Measurements from ENCODE around the gene IRX2.

IRX2 gene

GRCh38 chr5:2704806-2705645 lies 46.5 kb downstream of the IRX2 start:
- Histone ChIP-seq H3K9ac (ENCODE audit: insufficient read length, low read depth) (no peak overlapping the region), H3K27me3 (ENCODE audit: insufficient read depth, insufficient read length) (no peaks in the 10 kb centered on the region), H3K4me1 (ENCODE audit: insufficient read depth, insufficient read length) (peaks cover under 1% of the 10 kb centered on the region), H3K36me3 (ENCODE audit: insufficient read depth, insufficient read length, low read length) (no peaks in the 10 kb centered on the region), H3K9me3 (ENCODE audit: insufficient read depth, low read length) (no peaks in the 10 kb centered on the region), H3K4me3 (ENCODE audit: insufficient read length, low read depth) (no peak overlapping the region)
- no peak for DNase-seq (ENCODE audit: low read depth, low spot score)
- TF ChIP-seq ZNF274 (IDR thresholded peaks at IDR 0.05; ENCODE audit: low read depth, low read length) (no peak), YY1 (IDR thresholded peaks at IDR 0.05; ENCODE audit: insufficient read depth, insufficient read length) (no peak), SUZ12 (IDR thresholded peaks at IDR 0.05; ENCODE audit: extremely low read depth, insufficient read depth, insufficient read length) (no peak)

- no peak overlapping the region for H3K4me3 ChIP-seq (ENCODE audit: insufficient read length, low read depth)
- no peaks in the 10 kb centered on the region for H3K4me1 ChIP-seq (ENCODE audit: insufficient read depth, insufficient read length)
- H3K36me3 ChIP-seq (ENCODE audit: insufficient read depth, insufficient read length, low read length), result no peaks in the 10 kb centered on the region
- no peak for DNase-seq (ENCODE audit: low read depth, low spot score)
- H3K9me3 ChIP-seq (ENCODE audit: insufficient read depth, low read length), result no peaks in the 10 kb centered on the region
- no peak for TF ChIP-seq SUZ12 (IDR thresholded peaks at IDR 0.05; ENCODE audit: extremely low read depth, insufficient read depth, insufficient read length)
- TF ChIP-seq ZNF274 (IDR thresholded peaks at IDR 0.05; ENCODE audit: low read depth, low read length), result no peak
- no peak for TF ChIP-seq YY1 (IDR thresholded peaks at IDR 0.05; ENCODE audit: insufficient read depth, insufficient read length)
- H3K9ac ChIP-seq (ENCODE audit: insufficient read length, low read depth), result no peak overlapping the region
- no peaks in the 10 kb centered on the region for H3K27me3 ChIP-seq (ENCODE audit: insufficient read depth, insufficient read length)
Observed at GRCh38 chr5:2704111-2704510, 47.4 kb downstream of the IRX2 start.

GRCh38 chr5:2703615-2704014 lies 47.9 kb downstream of the IRX2 start:
- no peaks in the 10 kb centered on the region for H3K9me3 ChIP-seq (ENCODE audit: insufficient read depth, low read length)
- no peaks in the 10 kb centered on the region for H3K4me1 ChIP-seq (ENCODE audit: insufficient read depth, insufficient read length)
- H3K9ac ChIP-seq (ENCODE audit: insufficient read length, low read depth), result no peak overlapping the region
- H3K27me3 ChIP-seq (ENCODE audit: insufficient read depth, insufficient read length), result no peaks in the 10 kb centered on the region
- no peak for DNase-seq (ENCODE audit: low read depth, low spot score)
- H3K36me3 ChIP-seq (ENCODE audit: insufficient read depth, insufficient read length, low read length), result no peaks in the 10 kb centered on the region
- H3K4me3 ChIP-seq (ENCODE audit: insufficient read length, low read depth), result no peak overlapping the region
- TF ChIP-seq SUZ12 (IDR thresholded peaks at IDR 0.05; ENCODE audit: extremely low read depth, insufficient read depth, insufficient read length) (no peak), ZNF274 (IDR thresholded peaks at IDR 0.05; ENCODE audit: low read depth, low read length) (no peak), YY1 (IDR thresholded peaks at IDR 0.05; ENCODE audit: insufficient read depth, insufficient read length) (no peak)

- Histone ChIP-seq H3K4me1 (ENCODE audit: insufficient read depth, insufficient read length) (no peaks in the 10 kb centered on the region), H3K27me3 (ENCODE audit: insufficient read depth, insufficient read length) (no peaks in the 10 kb centered on the region), H3K36me3 (ENCODE audit: insufficient read depth, insufficient read length, low read length) (no peaks in the 10 kb centered on the region), H3K9me3 (ENCODE audit: insufficient read depth, low read length) (no peaks in the 10 kb centered on the region), H3K4me3 (ENCODE audit: insufficient read length, low read depth) (no peak overlapping the region), H3K9ac (ENCODE audit: insufficient read length, low read depth) (no peak overlapping the region)
- no peak for TF ChIP-seq SUZ12 (IDR thresholded peaks at IDR 0.05; ENCODE audit: extremely low read depth, insufficient read depth, insufficient read length)
- no peak for TF ChIP-seq ZNF274 (IDR thresholded peaks at IDR 0.05; ENCODE audit: low read depth, low read length)
- no peak for TF ChIP-seq YY1 (IDR thresholded peaks at IDR 0.05; ENCODE audit: insufficient read depth, insufficient read length)
- DNase-seq (ENCODE audit: low read depth, low spot score), result no peak
Observed at GRCh38 chr5:2703041-2703440, 48.4 kb downstream of the IRX2 start.

GRCh38 chr5:2702096-2702879 lies 49.2 kb downstream of the IRX2 start:
- H3K4me1 ChIP-seq (ENCODE audit: insufficient read depth, insufficient read length), result no peaks in the 10 kb centered on the region
- H3K4me3 ChIP-seq (ENCODE audit: insufficient read length, low read depth), result no peak overlapping the region
- H3K27me3 ChIP-seq (ENCODE audit: insufficient read depth, insufficient read length), result no peaks in the 10 kb centered on the region
- no peak for DNase-seq (ENCODE audit: low read depth, low spot score)
- TF ChIP-seq ZNF274 (IDR thresholded peaks at IDR 0.05; ENCODE audit: low read depth, low read length), result no peak
- no peak for TF ChIP-seq SUZ12 (IDR thresholded peaks at IDR 0.05; ENCODE audit: extremely low read depth, insufficient read depth, insufficient read length)
- no peak for TF ChIP-seq YY1 (IDR thresholded peaks at IDR 0.05; ENCODE audit: insufficient read depth, insufficient read length)
- H3K36me3 ChIP-seq (ENCODE audit: insufficient read depth, insufficient read length, low read length), result no peaks in the 10 kb centered on the region
- H3K9ac ChIP-seq (ENCODE audit: insufficient read length, low read depth), result no peak overlapping the region
- H3K9me3 ChIP-seq (ENCODE audit: insufficient read depth, low read length), result no peaks in the 10 kb centered on the region

- no peak overlapping the region for H3K4me3 ChIP-seq (ENCODE audit: insufficient read length, low read depth)
- TF ChIP-seq YY1 (IDR thresholded peaks at IDR 0.05; ENCODE audit: insufficient read depth, insufficient read length), result no peak
- TF ChIP-seq ZNF274 (IDR thresholded peaks at IDR 0.05; ENCODE audit: low read depth, low read length), result no peak
- no peaks in the 10 kb centered on the region for H3K36me3 ChIP-seq (ENCODE audit: insufficient read depth, insufficient read length, low read length)
- no peaks in the 10 kb centered on the region for H3K4me1 ChIP-seq (ENCODE audit: insufficient read depth, insufficient read length)
- H3K9ac ChIP-seq (ENCODE audit: insufficient read length, low read depth), result no peak overlapping the region
- no peak for DNase-seq (ENCODE audit: low read depth, low spot score)
- no peaks in the 10 kb centered on the region for H3K27me3 ChIP-seq (ENCODE audit: insufficient read depth, insufficient read length)
- no peaks in the 10 kb centered on the region for H3K9me3 ChIP-seq (ENCODE audit: insufficient read depth, low read length)
Observed at GRCh38 chr5:2701592-2701991, 49.9 kb downstream of the IRX2 start.

- TF ChIP-seq ZNF274 (IDR thresholded peaks at IDR 0.05; ENCODE audit: low read depth, low read length) (no peak), YY1 (IDR thresholded peaks at IDR 0.05; ENCODE audit: insufficient read depth, insufficient read length) (no peak), SUZ12 (IDR thresholded peaks at IDR 0.05; ENCODE audit: extremely low read depth, insufficient read depth, insufficient read length) (no peak)
Observed at GRCh38 chr5:2700876-2701275, 50.6 kb downstream of the IRX2 start.

More at GRCh38 chr5:2700876-2701275, 50.6 kb downstream of the IRX2 start:
- no peak overlapping the region for H3K9ac ChIP-seq (ENCODE audit: insufficient read length, low read depth)
- no peak overlapping the region for H3K4me3 ChIP-seq (ENCODE audit: insufficient read length, low read depth)
- H3K27me3 ChIP-seq (ENCODE audit: insufficient read depth, insufficient read length), result no peaks in the 10 kb centered on the region
- H3K36me3 ChIP-seq (ENCODE audit: insufficient read depth, insufficient read length, low read length), result no peaks in the 10 kb centered on the region
- no peaks in the 10 kb centered on the region for H3K4me1 ChIP-seq (ENCODE audit: insufficient read depth, insufficient read length)
- DNase-seq (ENCODE audit: low read depth, low spot score), result no peak
- no peaks in the 10 kb centered on the region for H3K9me3 ChIP-seq (ENCODE audit: insufficient read depth, low read length)
